NCI-H510A treated with DMSO at 0.1 percent for 48 hours (cell line): ENCODE data around the gene CTAG2.
A peak's percentile ranks its signal among the peaks of the same experiment; 100 is the strongest.
"Not testable (repeated sequence)": the region's sequence is repeated elsewhere in the genome, so short reads cannot be mapped to it uniquely, and the experiment has no call there.

ENCODE experiments used
- DNase-seq: peaks from one replicate; lab custom pipeline; 2025; lab: John Stamatoyannopoulos, UW

The CTAG2 gene

DNA sequence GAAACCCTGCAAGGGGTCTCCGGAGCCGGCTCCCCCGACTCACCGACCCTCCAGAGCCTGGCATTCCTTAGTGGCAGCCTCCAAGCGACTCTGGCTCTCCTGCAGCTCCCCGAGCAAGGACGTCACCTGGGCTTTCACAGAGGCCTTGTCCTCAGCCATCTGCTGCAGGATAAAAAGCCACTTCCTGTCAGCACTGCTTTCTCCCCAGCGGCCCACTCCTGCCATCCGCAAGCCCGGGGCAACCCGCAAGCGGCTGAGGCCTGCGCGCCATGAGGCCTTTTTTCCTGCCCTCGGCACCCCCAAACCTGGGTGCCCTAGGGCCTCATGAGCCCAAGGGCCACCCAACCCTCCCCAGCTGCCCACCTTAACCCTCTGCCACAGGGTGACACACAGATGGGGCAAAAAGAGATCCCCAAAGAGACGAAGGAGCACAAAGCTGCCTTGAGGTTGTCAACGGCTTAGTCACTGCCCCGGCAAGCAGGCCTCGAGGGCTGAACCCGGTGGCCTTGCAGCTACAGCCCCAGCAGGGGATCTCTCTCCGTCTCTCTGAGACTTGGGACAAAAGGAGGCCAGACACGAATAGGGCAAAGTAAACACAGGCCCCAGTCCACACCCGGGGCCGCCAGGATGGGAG is 7.5 kb downstream of the CTAG2 start:
- DNase-seq, result not testable (repeated sequence)

- DNase-seq, result not testable (repeated sequence)
Observed at GRCh38 chrX:154643708-154644107, 9.7 kb downstream of the CTAG2 start.

GRCh38 chrX:154641740-154642139 is 11.6 kb downstream of the CTAG2 start:
- not testable (repeated sequence) for DNase-seq

DNA sequence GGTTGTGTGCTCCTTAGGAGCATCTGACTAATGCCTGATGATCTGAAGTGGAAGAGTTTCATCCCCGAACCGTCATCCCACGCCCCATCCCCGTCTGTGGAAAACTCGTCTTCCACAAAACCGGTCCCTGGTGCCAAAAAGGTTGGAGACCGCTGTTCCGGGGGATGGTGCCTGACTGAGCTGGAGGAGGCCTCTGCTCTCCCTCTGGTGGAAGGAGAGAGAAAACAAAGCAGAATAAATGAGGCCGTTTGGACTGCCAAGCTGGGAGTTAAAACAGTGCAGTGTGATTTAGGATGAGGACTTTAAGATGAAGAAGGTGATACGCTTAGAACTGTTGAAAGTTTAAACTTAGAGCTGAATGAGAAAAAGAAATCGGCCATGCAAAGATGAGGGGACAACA is 19.7 kb downstream of the CTAG2 start:
- DNase-seq, result not testable (repeated sequence)

GRCh38 chrX:154630949-154631348 is 22.4 kb downstream of the CTAG2 start:
- not testable (repeated sequence) for DNase-seq

GRCh38 chrX:154628960-154629359 is 24.4 kb downstream of the CTAG2 start:
- DNase-seq, result not testable (repeated sequence)

GRCh38 chrX:154620767-154621414 is 32.5 kb downstream of the CTAG2 start:
- DNase-seq, result not testable (repeated sequence)

GRCh38 chrX:154619182-154619581 is 34.2 kb downstream of the CTAG2 start, which contains the start of gene CTAG1B:
CTAG1B (minus strand) TSS chrX:154619282; CDS start chrX:154619218, 64 bp downstream.
- not testable (repeated sequence) for DNase-seq

- not testable (repeated sequence) for DNase-seq
Observed at GRCh38 chrX:154613586-154613985, 39.8 kb downstream of the CTAG2 start.

GRCh38 chrX:154611146-154611545 is 42.2 kb downstream of the CTAG2 start:
- not testable (repeated sequence) for DNase-seq

DNA sequence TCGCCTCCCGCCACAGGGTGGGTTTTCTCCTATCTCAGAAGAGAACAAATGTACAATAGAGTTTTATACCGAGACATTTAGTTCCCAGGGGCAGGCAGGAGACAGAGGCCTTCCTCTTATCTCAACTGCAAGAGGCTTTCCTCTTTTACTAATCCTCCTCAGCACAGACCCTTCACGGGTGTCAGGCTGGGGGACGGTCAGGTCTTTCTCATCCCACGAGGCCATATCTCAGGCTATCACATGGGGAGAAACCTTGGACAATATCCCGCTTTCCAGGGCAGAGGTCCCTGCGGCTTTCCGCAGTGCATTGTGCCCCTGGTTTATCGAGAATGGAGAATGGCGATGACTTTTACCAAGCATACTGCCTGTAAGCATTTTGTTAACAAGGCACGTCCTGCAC is 44.6 kb downstream of the CTAG2 start:
- not testable (repeated sequence) for DNase-seq

GRCh38 chrX:154607976-154608375 is 45.4 kb downstream of the CTAG2 start:
- DNase-seq, result not testable (repeated sequence)

DNA sequence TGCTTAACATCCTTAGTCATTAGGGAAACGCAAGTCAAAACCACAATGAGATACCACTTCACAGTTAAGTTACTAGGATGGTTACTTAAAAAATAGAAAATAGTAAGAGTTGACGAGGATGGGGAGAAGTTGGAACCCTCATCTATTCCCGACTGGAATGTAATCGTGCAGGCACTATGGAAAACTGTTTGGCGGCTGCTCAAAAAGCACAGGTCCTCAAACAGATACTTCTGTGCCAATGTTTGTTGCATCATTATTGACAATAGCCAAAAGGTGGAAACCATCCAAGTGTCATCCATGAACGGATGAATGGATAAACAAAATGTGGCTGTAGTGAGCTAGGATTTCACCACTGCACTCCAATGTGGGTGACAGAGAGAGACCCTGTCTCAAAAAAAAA is 46.0 kb downstream of the CTAG2 start:
- peak; percentile 2 for DNase-seq

- no peak for DNase-seq
Observed at GRCh38 chrX:154605566-154605965, 47.8 kb downstream of the CTAG2 start.

DNA sequence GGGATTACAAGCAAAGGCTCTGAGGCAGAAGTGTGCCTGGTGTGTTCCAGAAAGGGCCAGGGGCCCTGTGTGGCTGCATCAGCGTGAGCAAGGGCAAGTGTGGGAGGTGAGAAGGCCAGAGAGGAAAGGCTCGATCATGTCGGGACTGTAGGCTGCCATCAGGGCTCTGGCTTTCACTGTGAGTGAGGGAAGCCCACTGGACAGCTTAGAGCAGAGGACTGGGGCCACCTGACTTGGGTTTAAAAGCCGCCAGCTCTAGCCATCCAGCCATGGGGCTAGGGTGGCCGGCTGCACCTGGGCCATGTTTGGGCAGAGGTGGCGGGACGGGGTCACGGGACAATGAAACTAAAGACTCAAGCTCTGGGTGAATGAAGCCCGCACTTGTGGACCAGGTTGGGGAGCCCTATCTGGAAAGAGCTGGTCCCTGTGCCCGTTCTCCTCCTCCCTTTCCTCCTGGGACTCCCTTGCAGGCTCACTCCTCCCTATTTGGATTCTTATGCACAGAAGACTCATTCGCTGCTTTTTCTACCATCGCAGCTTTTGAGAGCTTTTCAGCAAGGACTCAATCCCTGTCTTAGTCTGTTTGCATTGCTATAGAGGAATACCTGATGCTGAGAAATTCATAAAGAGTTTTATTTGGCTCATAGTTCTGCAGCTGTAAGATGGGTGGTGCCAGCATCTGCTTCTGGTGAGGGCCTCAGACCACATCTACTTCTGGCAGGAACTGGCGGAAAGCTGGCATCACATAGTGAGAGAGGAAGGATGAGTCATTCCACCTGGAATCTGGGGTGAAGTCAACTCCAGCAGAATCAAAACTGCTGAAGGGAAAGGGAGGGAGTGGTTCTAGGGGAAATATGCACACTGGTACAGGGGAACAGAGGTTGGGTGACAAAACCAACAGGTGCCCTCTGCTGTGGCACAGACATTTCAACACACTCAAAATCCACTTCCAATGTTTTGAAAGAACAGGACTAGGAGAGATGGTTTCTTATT is 49.6 kb downstream of the CTAG2 start:
- no peak for DNase-seq

- no peak for DNase-seq
Observed at GRCh38 chrX:154602766-154603437, 50.5 kb downstream of the CTAG2 start.

DNA sequence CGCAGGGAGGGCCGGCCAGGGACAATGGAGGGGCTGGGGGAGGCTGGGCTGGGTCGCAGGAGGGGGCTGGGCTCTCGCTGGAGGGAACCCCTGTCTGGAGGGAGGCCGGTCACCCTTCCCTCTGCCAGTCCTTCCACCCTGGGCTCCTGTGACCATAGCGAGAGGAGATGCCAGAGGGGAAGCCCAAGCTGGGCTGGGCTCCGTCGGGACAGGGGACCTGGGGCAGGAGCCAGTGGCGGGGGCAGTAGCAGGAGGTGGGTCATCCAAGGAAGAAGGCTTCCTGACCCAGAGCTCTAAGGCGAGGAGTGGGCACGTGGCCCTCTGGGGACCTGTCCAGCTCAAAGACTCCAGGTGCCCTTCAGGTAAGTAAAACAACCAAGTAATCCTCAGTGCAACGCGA is 51.2 kb downstream of the CTAG2 start:
- DNase-seq, result no peak
